ENCODE results near the gene CFAP221. TPM values are rescaled to one million over a fixed set of nuclear protein-coding genes. Genes with fewer than 3 reads are reported as not detected.

The CFAP221 gene
- total and polyA plus RNA-seq, 2 experiments from 2014 or later, result 0.42 to 0.65 TPM

- Mint-ChIP-seq H3K27me3 (ENCODE audit: insufficient read depth, low read depth, poor library complexity) (no peaks in the 10 kb centered on the region), H3K4me1 (peaks cover 3% of the 10 kb centered on the region; the same call in 1 of the 3 replicates), H3K27ac (no peak overlapping the region), H3K9me3 (no peaks in the 10 kb centered on the region), H3K4me3 (no peak overlapping the region), H3K36me3 (ENCODE audit: low read depth) (no peaks in the 10 kb centered on the region)
- Histone ChIP-seq H4K20me1 (replicated peaks; ENCODE audit: insufficient read depth) (no peaks in the 10 kb centered on the region), H2AFZ (no peak overlapping the region), H3K79me2 (replicated peaks; ENCODE audit: insufficient read depth) (no peaks in the 10 kb centered on the region), H3K4me2 (no peak overlapping the region), H3K27me3 (ENCODE audit: insufficient read depth) (no peaks in the 10 kb centered on the region), H3F3A (replicated peaks; ENCODE audit: low read depth) (no peaks in the 10 kb centered on the region), H3K9me2 (ENCODE audit: insufficient read depth) (no peaks in the 10 kb centered on the region), H3K4me3 (no peak overlapping the region), H3K4me1 (ENCODE audit: insufficient read depth) (peaks cover 5% of the 10 kb centered on the region; the same call in 1 of the 2 replicates), H3K27ac (ENCODE audit: low read depth) (no peak overlapping the region), H3K36me3 (ENCODE audit: insufficient read depth) (no peaks in the 10 kb centered on the region)
- no peak for TF ChIP-seq ZNF114 (CRISPR knock-in tag; IDR thresholded peaks at IDR 0.05)
- no peak for TF ChIP-seq EZH2 (IDR thresholded peaks at IDR 0.05; ENCODE audit: low read depth, unreplicated experiment)
- TF ChIP-seq STAT1 (IDR thresholded peaks at IDR 0.05; ENCODE audit: unreplicated experiment), result no peak
- no peak for TF ChIP-seq REST (IDR thresholded peaks at IDR 0.05; ENCODE audit: unreplicated experiment)
- TF ChIP-seq ZNF331 (CRISPR knock-in tag; IDR thresholded peaks at IDR 0.05; ENCODE audit: low read depth), result no peak
- no peak for TF ChIP-seq ETS1 (IDR thresholded peaks at IDR 0.05)
- TF ChIP-seq CTCF (conservative IDR thresholded peaks at IDR 0.05; ENCODE audit: low read depth in 2 of 2), result no peak
- TF ChIP-seq NANOG (IDR thresholded peaks at IDR 0.05; ENCODE audit: borderline replicate concordance), result no peak
- TF ChIP-seq CREB1 (CRISPR knock-in tag; IDR thresholded peaks at IDR 0.05; ENCODE audit: low read depth), result no peak
- no peak for TF ChIP-seq POLR2AphosphoS5 (IDR thresholded peaks at IDR 0.05; ENCODE audit: low read depth)
- TF ChIP-seq EZH2phosphoT487 (IDR thresholded peaks at IDR 0.05; ENCODE audit: unreplicated experiment), result no peak
- no peak for TF ChIP-seq ZNF462 (CRISPR knock-in tag; IDR thresholded peaks at IDR 0.05)
- no peak for TF ChIP-seq JUNB (IDR thresholded peaks at IDR 0.05; ENCODE audit: unreplicated experiment)
- no peak for ATAC-seq
- no peak for DNase-seq (ENCODE audit: low spot score)
These were observed 103.4 kb downstream of the CFAP221 start for GRCh38 chr2:119647440-119648169.

Data from GM23338 (cell line).